T-helper 1 cell (primary cell): ENCODE results near the gene CD55.
A peak's percentile ranks its signal among the peaks of the same experiment; 100 is the strongest.
"Not testable (repeated sequence)": the region's sequence is repeated elsewhere in the genome, so short reads cannot be mapped to it uniquely, and the experiment has no call there.

Source experiments
- DNase-seq, 5 donors: peaks; one replicate each; pipeline ENCODE4 v3.0.0-alpha.2; 2012 to 2020

CD55 gene

DNA sequence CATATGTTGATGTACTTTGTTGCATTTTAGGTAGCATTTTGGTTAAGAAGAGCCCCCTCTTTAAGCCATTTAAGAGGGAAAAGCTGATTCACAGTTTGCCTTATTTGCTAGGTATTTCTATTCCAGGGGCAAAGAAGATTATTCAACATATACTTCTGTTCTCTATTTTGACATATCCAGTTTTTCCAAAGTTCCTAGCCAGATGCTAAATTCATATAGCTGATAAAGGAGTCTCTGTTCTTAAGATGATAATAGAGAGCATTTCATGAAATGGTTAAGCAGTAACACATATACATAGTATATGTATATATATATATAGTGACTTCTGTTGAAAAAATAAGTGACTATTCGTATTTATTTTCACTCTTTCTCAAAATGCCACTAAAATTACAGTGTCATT is 15.5 kb upstream of the CD55 start:
- no peak for DNase-seq

- DNase-seq: no peak
Observed at GRCh38 chr1:207306603-207307002, 14.9 kb upstream of the CD55 start.

DNA sequence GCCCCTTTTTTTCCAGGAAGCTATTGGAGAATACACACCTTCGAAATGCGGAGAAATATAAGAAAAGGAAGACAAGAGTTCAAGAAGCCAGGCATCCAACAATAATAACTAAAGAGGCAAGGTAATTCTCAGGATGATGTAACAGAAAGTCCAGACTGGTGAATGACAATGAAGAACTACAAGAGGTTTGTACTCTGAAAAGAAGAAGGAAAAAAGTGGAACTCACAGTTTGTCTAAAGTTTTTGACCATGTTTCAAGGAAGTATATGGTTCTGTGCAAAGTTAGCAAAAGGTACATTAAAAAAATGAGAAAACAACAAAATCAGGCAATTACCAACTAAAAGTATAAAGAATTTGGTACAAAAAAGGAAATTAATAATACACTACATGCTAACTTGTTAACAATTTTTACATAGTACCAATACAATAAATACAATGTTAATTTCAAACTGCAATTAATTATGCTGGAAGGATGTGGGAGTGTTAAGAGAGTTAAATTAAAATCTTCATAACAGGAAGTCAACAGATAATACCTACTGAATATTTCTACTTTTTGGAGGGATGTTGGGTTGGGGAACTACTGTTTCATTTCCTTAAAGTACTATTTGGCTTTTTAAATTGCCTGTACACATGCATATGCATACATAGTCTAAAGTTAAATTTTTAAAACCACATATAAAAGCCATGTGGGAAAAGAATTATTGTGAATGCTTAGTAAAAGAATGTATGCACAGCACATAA is 12.9 kb upstream of the CD55 start:
- DNase-seq: no peak

DNA sequence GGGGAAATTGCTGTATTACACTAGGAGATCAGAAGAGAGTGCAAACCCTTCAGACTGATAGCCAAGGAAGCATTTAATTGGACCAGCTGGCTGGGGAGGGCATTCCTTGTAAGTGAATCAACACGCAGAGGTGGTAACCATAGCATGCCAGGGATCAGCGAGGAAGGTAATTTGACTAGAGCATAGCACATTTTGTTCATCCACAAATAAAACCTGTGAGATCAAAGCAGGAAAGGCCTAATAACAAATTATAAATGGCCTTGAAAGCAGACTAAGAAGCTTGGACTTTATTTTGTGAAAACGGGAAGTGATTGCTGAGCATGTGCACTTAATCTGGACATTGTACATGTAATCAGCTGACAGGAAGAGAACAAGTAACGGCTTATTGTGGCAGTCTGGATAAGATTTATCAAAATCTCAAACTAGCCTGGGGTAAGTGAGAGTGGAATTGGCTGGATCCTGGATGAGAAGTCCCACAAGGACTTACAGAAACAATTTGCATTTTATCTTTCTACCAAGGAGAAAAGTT is 11.7 kb upstream of the CD55 start:
- no peak for DNase-seq

DNA sequence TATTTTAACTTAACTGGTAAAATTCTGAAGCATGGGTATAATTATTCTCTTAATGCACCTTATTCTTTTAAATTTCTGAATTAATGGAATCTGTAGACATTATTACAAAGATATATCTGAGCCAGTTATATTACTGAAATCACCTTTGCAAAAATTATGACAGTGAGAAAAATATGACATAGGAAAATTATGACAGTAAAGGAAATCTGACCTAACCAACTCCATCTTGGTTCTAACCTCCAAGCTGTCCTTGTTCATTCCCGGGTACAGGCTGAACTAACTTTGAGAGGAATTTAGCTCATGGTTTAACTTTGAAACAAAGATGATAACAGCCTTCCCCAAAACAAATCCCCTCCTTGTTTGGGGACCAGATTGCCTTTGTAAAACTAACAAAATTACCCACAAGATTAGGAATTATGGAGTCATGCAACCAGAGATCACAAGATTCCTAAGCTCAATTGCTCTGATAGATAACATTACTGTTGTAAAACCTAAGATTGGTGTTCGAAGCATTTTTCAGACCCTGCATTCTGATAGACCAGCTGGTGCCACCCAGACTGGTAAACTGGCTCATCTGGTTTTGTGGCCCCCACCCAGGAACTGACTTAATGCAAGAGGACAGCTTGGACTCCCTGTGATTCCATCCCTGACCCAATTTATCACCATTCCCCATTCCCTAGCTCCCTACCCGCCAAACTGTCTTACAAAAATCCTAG is 9.4 kb upstream of the CD55 start:
- DNase-seq: no peak

- no peak for DNase-seq
Observed at GRCh38 chr1:207312604-207312920, 8.9 kb upstream of the CD55 start.

DNA sequence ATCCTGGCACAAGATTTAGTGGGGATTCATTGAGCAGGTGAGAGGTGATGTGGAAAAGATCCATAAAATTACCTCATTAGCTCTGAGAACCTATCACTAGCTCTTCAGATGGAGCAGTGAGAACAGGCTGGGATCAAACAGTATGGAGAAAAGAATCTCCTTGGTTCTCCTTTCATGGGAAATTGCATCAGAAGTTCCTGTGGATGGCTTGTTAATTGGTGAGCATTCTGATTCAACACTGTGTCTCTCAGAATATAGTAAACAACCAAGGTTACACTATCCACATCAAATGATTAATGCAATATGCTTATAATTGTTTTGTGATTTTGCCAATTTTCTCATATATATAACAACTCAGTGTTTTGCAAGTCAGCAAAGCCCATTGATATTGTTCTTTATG is 8.3 kb upstream of the CD55 start:
- no peak for DNase-seq

- no peak for DNase-seq
Observed at GRCh38 chr1:207314816-207315215, 6.7 kb upstream of the CD55 start.

- DNase-seq: no peak
Observed at GRCh38 chr1:207315435-207315834, 6.0 kb upstream of the CD55 start.

GRCh38 chr1:207316141-207316540 is 5.3 kb upstream of the CD55 start:
- no peak for DNase-seq

GRCh38 chr1:207316622-207317391 is 4.7 kb upstream of the CD55 start:
- no peak for DNase-seq

GRCh38 chr1:207317561-207317960 is 3.9 kb upstream of the CD55 start:
- no peak for DNase-seq

GRCh38 chr1:207318072-207318619 is 3.3 kb upstream of the CD55 start:
- DNase-seq: no peak

DNA sequence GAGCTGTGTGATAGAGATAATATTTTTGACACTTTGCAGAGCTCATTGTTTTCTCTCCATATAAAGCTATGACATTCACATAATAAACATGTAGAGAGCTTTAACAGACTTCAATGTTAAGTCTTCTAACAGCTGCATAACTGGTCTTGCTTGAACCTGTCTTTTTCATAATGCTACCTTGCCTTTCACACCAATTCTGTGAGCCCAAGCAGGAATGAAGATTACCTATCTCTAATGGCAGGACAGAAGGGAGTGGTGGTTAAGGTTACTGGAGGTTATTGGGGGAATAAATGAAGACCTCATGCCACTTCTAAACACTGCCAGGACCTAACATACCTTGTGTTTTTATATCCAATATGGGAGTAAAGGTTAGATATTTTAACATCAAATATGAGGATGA is 2.3 kb upstream of the CD55 start:
- no peak for DNase-seq

GRCh38 chr1:207320105-207320504 is 1.4 kb upstream of the CD55 start:
- DNase-seq: not testable (repeated sequence)

DNA sequence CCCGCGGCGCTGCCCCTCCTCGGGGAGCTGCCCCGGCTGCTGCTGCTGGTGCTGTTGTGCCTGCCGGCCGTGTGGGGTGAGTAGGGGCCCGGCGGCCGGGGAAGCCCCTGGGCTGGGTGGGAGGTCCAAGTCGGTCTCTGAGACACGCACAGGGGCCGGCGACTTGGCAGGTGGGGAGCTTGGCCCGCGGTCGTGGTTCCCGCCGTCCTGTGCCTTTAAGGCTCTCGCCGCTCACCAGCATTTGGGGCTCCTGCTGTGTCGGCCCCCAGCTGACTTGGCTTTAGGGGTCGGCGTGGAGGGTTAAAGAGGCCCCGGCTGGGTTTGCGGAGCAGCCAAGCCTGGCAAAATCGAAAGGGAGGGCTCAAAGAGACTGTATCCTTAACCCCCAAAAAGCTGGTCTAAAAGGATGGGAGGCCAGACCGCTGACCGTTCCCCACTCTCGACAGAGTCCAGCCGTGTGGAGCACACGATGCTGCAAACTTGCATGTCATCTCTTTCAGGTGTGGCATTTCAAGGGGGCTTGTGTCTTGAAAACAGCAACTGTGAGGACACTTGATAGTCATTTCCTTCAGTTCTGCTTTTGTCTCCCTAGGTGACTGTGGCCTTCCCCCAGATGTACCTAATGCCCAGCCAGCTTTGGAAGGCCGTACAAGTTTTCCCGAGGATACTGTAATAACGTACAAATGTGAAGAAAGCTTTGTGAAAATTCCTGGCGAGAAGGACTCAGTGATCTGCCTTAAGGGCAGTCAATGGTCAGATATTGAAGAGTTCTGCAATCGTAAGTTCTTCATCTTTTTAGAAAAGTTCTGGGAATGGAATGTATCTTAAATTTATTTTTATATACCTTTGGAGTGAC is 540 bp downstream of the CD55 start:
- DNase-seq: peak in 1 of 5 donors; percentile 38

DNA sequence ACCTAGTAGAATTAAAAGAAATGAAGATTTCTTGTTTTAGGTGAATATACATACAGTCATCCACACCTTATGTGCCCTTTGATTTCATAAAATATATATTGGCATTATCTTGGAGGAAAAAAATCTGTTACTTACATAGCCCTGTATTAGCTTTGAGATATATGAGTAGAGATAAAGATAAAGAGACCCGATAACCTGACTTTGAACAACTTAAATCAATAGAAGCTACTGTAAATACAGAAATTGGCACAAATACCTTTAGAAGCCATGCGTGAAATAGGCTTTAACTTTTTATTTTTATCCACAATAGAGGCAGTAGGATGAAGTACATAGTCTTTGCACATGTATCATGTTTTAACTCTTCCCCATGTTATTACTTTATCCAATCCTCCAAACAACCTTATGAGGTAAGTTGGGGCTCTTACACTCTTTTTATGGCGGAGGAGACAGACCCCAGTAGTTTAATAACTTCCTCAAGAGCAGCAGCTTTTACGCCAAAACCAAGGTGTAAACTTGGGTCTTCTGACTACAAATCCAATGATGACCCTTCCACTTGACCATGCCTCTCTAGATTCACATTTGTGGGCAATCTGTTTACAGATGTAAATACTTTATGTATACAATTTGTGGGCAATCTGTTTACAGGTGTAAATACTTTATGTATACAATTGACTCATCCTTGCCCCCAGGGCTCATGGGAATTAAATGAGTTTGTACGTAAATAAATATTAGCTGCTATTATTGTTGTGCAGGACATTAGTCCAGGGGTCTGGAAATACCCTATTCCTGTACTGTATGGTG is 2.1 kb downstream of the CD55 start:
- no peak for DNase-seq

DNA sequence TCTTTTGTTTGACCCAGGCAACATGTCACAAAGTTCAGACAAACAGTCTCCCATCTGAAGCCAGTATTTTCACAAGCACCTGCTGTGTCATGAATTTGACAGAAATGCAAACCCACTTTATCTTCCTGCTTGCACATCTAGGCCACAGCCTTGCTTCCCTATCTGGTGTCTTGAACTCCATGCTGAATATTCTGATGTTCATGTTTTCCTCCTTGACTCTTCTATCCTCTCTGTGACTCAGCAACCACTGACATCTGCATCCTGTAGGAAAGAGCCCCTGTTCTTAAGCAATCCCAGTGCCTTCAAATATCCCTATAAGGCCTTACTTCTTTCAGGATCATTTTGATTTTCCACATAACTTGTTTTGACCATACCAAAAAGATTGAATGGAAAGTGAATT is 6.5 kb downstream of the CD55 start:
- no peak for DNase-seq

- no peak for DNase-seq
Observed at GRCh38 chr1:207328908-207329440, 7.5 kb downstream of the CD55 start.

DNA sequence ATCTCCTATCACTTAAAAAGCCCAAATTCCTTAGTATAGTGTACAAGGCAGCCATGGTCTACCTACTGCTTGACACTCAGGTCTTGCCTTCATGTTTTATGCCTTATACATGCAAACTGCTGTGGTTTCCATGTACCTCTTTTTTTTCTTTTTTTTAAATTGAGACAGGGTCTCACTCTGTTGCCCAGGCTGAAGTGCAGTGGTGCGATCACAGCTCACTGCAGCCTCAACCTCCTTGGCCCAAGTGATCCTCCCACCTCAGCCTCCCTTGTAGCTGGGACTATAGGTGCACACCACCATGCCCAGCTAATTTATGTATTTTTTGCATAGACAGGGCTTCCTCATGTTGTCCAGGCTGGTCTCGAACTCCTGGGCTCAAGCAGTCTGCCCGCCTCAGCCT is 8.0 kb downstream of the CD55 start:
- DNase-seq: no peak

DNA sequence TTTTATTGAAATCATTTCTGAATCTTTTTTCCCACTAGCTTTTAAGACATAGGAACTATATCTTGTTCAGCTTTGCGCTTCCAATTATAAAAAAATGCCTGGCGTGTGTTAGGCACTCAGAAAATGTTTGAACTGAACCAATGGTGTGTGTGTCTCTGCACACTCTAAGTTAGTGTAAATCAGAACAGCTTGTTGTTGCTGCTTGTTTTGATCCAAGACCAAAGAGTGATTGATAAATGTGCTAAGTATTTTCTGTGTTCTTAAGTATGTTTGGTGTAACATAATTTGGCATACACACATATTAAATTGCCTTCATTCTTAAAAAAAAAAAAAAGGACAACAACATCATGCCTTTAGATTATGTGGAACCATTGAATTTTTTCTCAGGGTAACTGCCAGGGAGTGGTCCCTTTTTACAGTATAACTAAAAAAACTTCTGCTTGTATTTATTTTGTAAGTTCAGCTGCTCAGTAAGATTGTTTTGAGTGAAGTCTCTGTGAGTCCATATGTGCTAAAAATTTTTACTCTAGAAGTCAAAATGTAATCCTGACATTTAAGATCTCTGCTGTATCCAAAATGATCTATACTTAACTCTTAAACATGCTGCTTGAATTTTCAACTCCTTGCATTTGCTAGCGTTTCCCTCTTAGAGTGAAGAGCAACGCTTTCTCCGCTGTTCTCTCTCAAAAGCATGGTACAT is 8.7 kb downstream of the CD55 start:
- no peak for DNase-seq
